ENCODE measurements around the gene NEK4. TPM values are rescaled to one million over a fixed set of nuclear protein-coding genes. Genes with fewer than 3 reads are reported as not detected.

The NEK4 gene
- total RNA-seq, 6 experiments from 2014 or later = 19.9 to 25.0 (median 21.7) TPM

GRCh38 chr3:52786330-52787215 is 15.8 kb upstream of the NEK4 start:
- H3K36me3 Mint-ChIP-seq (ENCODE audit: low read depth) = no peaks in the 10 kb centered on the region
- DNase-seq = no peak
- no peak for TF ChIP-seq CTCF (IDR thresholded peaks at IDR 0.05)
- peaks cover 35% of the 10 kb centered on the region for H3K27me3 Mint-ChIP-seq (ENCODE audit: insufficient read depth)
- no peak overlapping the region for H3K27ac Mint-ChIP-seq
- no peak overlapping the region for H3K4me3 Mint-ChIP-seq
- H3K9me3 Mint-ChIP-seq = no peaks in the 10 kb centered on the region
- no peaks in the 10 kb centered on the region for H3K4me1 Mint-ChIP-seq (ENCODE audit: low read depth)

GRCh38 chr3:52784931-52785590 is 14.3 kb upstream of the NEK4 start:
- H3K36me3 Mint-ChIP-seq (ENCODE audit: low read depth) = no peaks in the 10 kb centered on the region
- H3K4me1 Mint-ChIP-seq (ENCODE audit: low read depth) = no peaks in the 10 kb centered on the region
- H3K27me3 Mint-ChIP-seq (ENCODE audit: insufficient read depth) = peaks cover 45% of the 10 kb centered on the region
- no peak overlapping the region for H3K27ac Mint-ChIP-seq
- no peak for TF ChIP-seq CTCF (IDR thresholded peaks at IDR 0.05)
- no peaks in the 10 kb centered on the region for H3K9me3 Mint-ChIP-seq
- no peak overlapping the region for H3K4me3 Mint-ChIP-seq
- no peak for DNase-seq

- no peak overlapping the region for H3K27ac Mint-ChIP-seq
- DNase-seq = no peak
- H3K9me3 Mint-ChIP-seq = no peaks in the 10 kb centered on the region
- no peak for TF ChIP-seq CTCF (IDR thresholded peaks at IDR 0.05)
- no peaks in the 10 kb centered on the region for H3K4me1 Mint-ChIP-seq (ENCODE audit: low read depth)
- H3K4me3 Mint-ChIP-seq = no peak overlapping the region
- no peaks in the 10 kb centered on the region for H3K36me3 Mint-ChIP-seq (ENCODE audit: low read depth)
- H3K27me3 Mint-ChIP-seq (ENCODE audit: insufficient read depth) = peaks cover 45% of the 10 kb centered on the region
These were observed 13.4 kb upstream of the NEK4 start for GRCh38 chr3:52784021-52784621.

GRCh38 chr3:52783211-52783555 is 12.4 kb upstream of the NEK4 start:
- no peak overlapping the region for H3K27ac Mint-ChIP-seq
- no peak for TF ChIP-seq CTCF (IDR thresholded peaks at IDR 0.05)
- H3K4me1 Mint-ChIP-seq (ENCODE audit: low read depth) = no peaks in the 10 kb centered on the region
- peaks cover 48% of the 10 kb centered on the region for H3K27me3 Mint-ChIP-seq (ENCODE audit: insufficient read depth)
- no peaks in the 10 kb centered on the region for H3K9me3 Mint-ChIP-seq
- no peaks in the 10 kb centered on the region for H3K36me3 Mint-ChIP-seq (ENCODE audit: low read depth)
- H3K4me3 Mint-ChIP-seq = no peak overlapping the region
- DNase-seq = no peak

- Mint-ChIP-seq H3K9me3 (no peaks in the 10 kb centered on the region), H3K4me1 (ENCODE audit: low read depth) (no peaks in the 10 kb centered on the region), H3K4me3 (no peak overlapping the region), H3K27ac (no peak overlapping the region), H3K27me3 (ENCODE audit: insufficient read depth) (peaks cover 48% of the 10 kb centered on the region), H3K36me3 (ENCODE audit: low read depth) (no peaks in the 10 kb centered on the region)
- no peak for TF ChIP-seq CTCF (IDR thresholded peaks at IDR 0.05)
- DNase-seq = no peak
These were observed 11.9 kb upstream of the NEK4 start for GRCh38 chr3:52782412-52783210.

Data from HFFc6 (cell line).